Panc1 (cell line): ENCODE results near the gene CLTB. TPM values are rescaled to one million over a fixed set of nuclear protein-coding genes. Genes with fewer than 3 reads are reported as not detected.

ENCODE experiments used
- ATAC-seq: fragments of 200-7000 bp; cut with Tn5 transposase; 2 replicates; pipeline ENCODE4 v1.9.1; 2020; ENCODE audit warnings: mild to moderate bottlenecking, moderate library complexity
- BruUV-seq: library from RNA; stranded (reverse); fragments of 400-500 nt; replicated peaks from 2 replicates; lab custom pipeline; 2021; lab: Mats Ljungman, UMichigan
- CTCF ChIA-PET: fragments of 300-600 bp; sonication (Branson Sonifier 250); formaldehyde crosslinking; loops from one replicate; lab custom pipeline; 2022; ENCODE audit warnings: antibody characterized with exemption; lab: Charles Lee
- POLR2A ChIA-PET: fragments of 300-600 bp; sonication (Branson Sonifier 250); formaldehyde crosslinking; loops from one replicate; lab custom pipeline; 2022; ENCODE audit warnings: antibody characterized with exemption; lab: Charles Lee
- DNase-seq: peaks from one replicate; pipeline ENCODE4 v3.0.0-alpha.2; 2010; ENCODE audit warnings: low read depth, low spot score
- H3K27ac ChIP-seq: 2 replicates; pipeline ENCODE4 v1.5.1; 2011; ENCODE audit warnings: mild to moderate bottlenecking, low read length, inconsistent platforms
- H3K27me3 ChIP-seq: fragments of 200-500 bp; sonication (Bioruptor generic); 2 replicates; pipeline ENCODE4 v1.6.0; 2014; ENCODE audit warnings: low read length, inconsistent platforms; ENCODE audit not compliant: control insufficient read depth, insufficient read depth
- H3K36me3 ChIP-seq: fragments of 200-500 bp; sonication (Bioruptor generic); 2 replicates; pipeline ENCODE4 v1.5.1; 2014; ENCODE audit warnings: inconsistent platforms, mild to moderate bottlenecking, low read length, moderate library complexity; ENCODE audit not compliant: control insufficient read depth, insufficient read depth
- H3K4me1 ChIP-seq: 2 replicates; pipeline ENCODE4 v1.5.1; 2011; ENCODE audit warnings: inconsistent platforms, mild to moderate bottlenecking, low read length, moderate library complexity; ENCODE audit not compliant: control insufficient read depth, insufficient read depth
- H3K4me3 ChIP-seq, 2 experiments: 2 replicates each; pipeline ENCODE4 v1.5.1; 2011 to 2012; ENCODE audit warnings: low read depth in 2 of 2, low read length in 2 of 2, mild to moderate bottlenecking in 2 of 2, inconsistent platforms in 1 of 2, moderate library complexity in 1 of 2
- H3K9me3 ChIP-seq: fragments of 200-500 bp; sonication (Bioruptor generic); 2 replicates; pipeline ENCODE4 v1.5.1; 2014; ENCODE audit warnings: low read depth, mild to moderate bottlenecking, inconsistent platforms, low read length, moderate library complexity; ENCODE audit not compliant: control insufficient read depth, insufficient read depth
- CTCF ChIP-seq: fragments of 450-650 bp; IDR thresholded peaks from 2 replicates; pipeline ENCODE4 v1.5.1; 2017; ENCODE audit warnings: mild to moderate bottlenecking
- POLR2AphosphoS5 ChIP-seq: IDR thresholded peaks from 2 replicates; pipeline ENCODE4 v1.6.1; 2012; ENCODE audit warnings: mild to moderate bottlenecking, low read depth, low read length, moderate library complexity
- REST ChIP-seq, 2 experiments: IDR thresholded peaks; 2 replicates each; pipeline ENCODE4 v1.6.1; 2011 to 2012; ENCODE audit warnings: low read depth in 2 of 2, control low read depth in 1 of 2, low read length in 1 of 2, mild to moderate bottlenecking in 1 of 2, moderate library complexity in 1 of 2; ENCODE audit not compliant: insufficient read depth in 1 of 2
- SIN3A ChIP-seq: IDR thresholded peaks from 2 replicates; pipeline ENCODE4 v1.6.1; 2012; ENCODE audit warnings: low read depth, mild to moderate bottlenecking, low read length, moderate library complexity, borderline replicate concordance; ENCODE audit not compliant: insufficient read depth
- TCF7L2 ChIP-seq: IDR thresholded peaks from 2 replicates; pipeline ENCODE4 v1.6.1; 2011; ENCODE audit warnings: mild to moderate bottlenecking, low read depth, low read length, inconsistent platforms
- in situ Hi-C: cut with HindIII; loops from 2 replicates; pipeline ENCODE4 v1.10.0; 2016; ENCODE audit warnings: low sequenced_read_pairs, low pct_unique_long_range_greater_than_20kb
- intact Hi-C: fragments of 100-400 bp; cut with micrococcal nuclease; formaldehyde crosslinking; loops from one replicate; pipeline ENCODE4 v1.10.0; 2022; ENCODE audit not compliant: unreplicated experiment
- total RNA-seq: library from RNA; stranded (reverse); gene quantifications from one replicate; pipeline ENCODE4 v1.2.1, GENCODE V29; 2021; ENCODE audit not compliant: unreplicated experiment

CLTB gene
- total RNA-seq, 1 experiment from 2014 or later, result 124 TPM

GRCh38 chr5:176416965-176417364 lies 626 bp upstream of the CLTB start:
- ChIA-PET POLR2A (interaction anchor here (0.6 kb wide), 1 partner anchor 28 kb away, joined by 3 read pairs; no protein-coding TSS in a partner anchor), CTCF (interaction anchor here (0.6 to 1.4 kb wide), 4 partner anchors 31 to 127 kb away, joined by 3 to 9 read pairs (median 6); partner anchors contain the start of genes FAF2 and RNF44)
- no peaks in the 10 kb centered on the region for H3K27me3 ChIP-seq
- peaks cover 16% of the 10 kb centered on the region; the same call in 1 of the 2 replicates for H3K4me1 ChIP-seq
- no TSS peak for BruUV-seq
- no peaks in the 10 kb centered on the region for H3K9me3 ChIP-seq
- no peaks in the 10 kb centered on the region for H3K36me3 ChIP-seq
- TF ChIP-seq POLR2AphosphoS5, result no peak
- TF ChIP-seq SIN3A, result no peak
- no peak for TF ChIP-seq REST (IDR thresholded peaks at IDR 0.05; ENCODE audit: insufficient read depth in 1 of 2, low read depth in 2 of 2, low read length in 1 of 2)
- TF ChIP-seq TCF7L2, result no peak
- no peak for TF ChIP-seq CTCF
- in situ Hi-C loops (no loop called here), intact Hi-C loops (loop anchor here (10.0 kb wide), 1 partner anchor 78 kb away; no protein-coding TSS in a partner anchor)
- peak; percentile 5; the same call in 1 of the 2 replicates for ATAC-seq
- peak overlapping the region in 1 of 2 experiments; percentile 18; a peak in 2 of 4 replicates for H3K4me3 ChIP-seq
- no peak for DNase-seq
- H3K27ac ChIP-seq, result peak overlapping the region; percentile 70

GRCh38 chr5:176415240-176415951 lies 943 bp downstream of the CLTB start:
- no peak; the same call in 1 of the 2 replicates for ATAC-seq
- POLR2A ChIA-PET, result interaction anchor here (0.7 kb wide), 1 partner anchor 10 kb away, joined by 8 read pairs; no protein-coding TSS in a partner anchor

More at GRCh38 chr5:176415240-176415951, 943 bp downstream of the CLTB start:
- Histone ChIP-seq H3K9me3 (no peaks in the 10 kb centered on the region), H3K36me3 (no peaks in the 10 kb centered on the region), H3K4me3 (peak overlapping the region; percentile 81 to 86), H3K27ac (peak overlapping the region; percentile 81), H3K4me1 (peaks cover 16% of the 10 kb centered on the region; the same call in 1 of the 2 replicates), H3K27me3 (no peaks in the 10 kb centered on the region)
- BruUV-seq, result no TSS peak
- in situ Hi-C loops (no loop called here), intact Hi-C loops (loop anchor here (10.0 kb wide), 1 partner anchor 79 kb away; no protein-coding TSS in a partner anchor)
- CTCF ChIA-PET, result interaction anchor here (0.7 kb wide), 2 partner anchors 201 to 241 kb away, joined by 3 read pairs; no protein-coding TSS in a partner anchor
- DNase-seq, result no peak
- TF ChIP-seq TCF7L2 (no peak), CTCF (no peak), REST (IDR thresholded peaks at IDR 0.05; ENCODE audit: insufficient read depth in 1 of 2, low read depth in 2 of 2, low read length in 1 of 2) (no peak), SIN3A (no peak), POLR2AphosphoS5 (no peak)
